HK-2 (cell line): Measurements from ENCODE around the gene NTNG2.

Experiments
- DNase-seq: peaks from one replicate; pipeline ENCODE4 v3.0.0-alpha.2; 2018; ENCODE audit not compliant: unreplicated experiment

NTNG2 gene

DNA sequence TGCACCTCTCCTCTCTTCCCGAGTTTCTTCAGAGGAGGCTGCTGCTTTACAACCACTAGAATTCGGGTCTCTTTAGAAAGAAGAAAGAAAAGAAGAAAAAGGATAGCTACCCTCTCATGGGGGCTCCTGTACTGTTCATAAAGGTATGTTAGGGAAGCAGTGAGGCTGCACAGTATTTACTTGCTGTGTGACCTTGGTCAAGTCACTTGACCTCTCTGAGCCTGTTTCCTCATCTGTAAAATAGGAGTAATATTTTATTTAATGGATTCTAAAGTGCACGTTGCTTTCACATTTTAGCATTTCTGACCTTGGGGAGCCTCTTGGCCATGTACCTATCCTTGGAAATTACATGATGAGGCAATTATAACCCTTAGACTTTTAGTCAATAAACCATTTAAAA, 104.2 kb downstream of the NTNG2 start:
- DNase-seq: no peak

GRCh38 chr9:132267660-132268059, 105.8 kb downstream of the NTNG2 start:
- no peak for DNase-seq

GRCh38 chr9:132268725-132269352, 107.0 kb downstream of the NTNG2 start:
- DNase-seq: peak; percentile 33

- peak; percentile 33 for DNase-seq
These were observed 108.1 kb downstream of the NTNG2 start for GRCh38 chr9:132269704-132270516.

DNA sequence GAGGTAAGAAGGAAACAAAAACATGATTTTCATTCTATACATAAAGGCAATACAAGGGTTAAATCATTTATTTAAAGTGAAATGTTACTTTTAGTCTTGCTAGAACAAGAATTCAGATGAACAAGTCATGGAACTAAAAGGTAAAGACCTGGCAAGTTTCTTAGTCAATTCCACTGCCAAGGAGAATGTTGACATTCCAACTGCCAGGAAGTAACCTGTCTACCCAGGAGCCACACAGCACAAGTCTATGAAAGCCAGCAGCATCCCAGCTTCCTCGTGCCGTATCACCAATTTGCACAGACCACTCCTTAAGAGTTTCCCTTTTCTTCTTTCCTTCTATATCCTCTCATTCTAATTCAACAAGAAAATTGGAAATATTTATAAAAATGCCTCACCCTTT, 113.0 kb downstream of the NTNG2 start:
- DNase-seq: no peak

DNA sequence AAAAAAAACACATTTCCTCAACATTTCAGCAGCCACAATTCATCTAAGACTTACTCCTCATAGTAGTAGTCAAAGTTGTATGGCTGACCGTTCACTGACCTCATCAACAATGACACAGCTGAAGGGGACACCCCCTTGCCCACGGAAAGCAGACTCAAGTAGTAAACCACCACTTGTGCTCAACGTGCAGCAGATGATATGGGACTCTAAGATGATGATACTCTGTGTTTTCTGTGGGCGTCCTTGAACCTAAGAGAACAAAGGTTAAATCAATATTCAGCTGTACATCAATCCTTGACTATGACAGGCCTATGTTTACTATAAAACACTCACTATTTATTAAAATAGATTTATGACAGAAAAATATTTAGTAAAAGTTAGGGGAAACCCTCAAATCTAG, 121.3 kb downstream of the NTNG2 start:
- DNase-seq: no peak

GRCh38 chr9:132283863-132284262, 122.0 kb downstream of the NTNG2 start:
- DNase-seq: peak; percentile 15

DNA sequence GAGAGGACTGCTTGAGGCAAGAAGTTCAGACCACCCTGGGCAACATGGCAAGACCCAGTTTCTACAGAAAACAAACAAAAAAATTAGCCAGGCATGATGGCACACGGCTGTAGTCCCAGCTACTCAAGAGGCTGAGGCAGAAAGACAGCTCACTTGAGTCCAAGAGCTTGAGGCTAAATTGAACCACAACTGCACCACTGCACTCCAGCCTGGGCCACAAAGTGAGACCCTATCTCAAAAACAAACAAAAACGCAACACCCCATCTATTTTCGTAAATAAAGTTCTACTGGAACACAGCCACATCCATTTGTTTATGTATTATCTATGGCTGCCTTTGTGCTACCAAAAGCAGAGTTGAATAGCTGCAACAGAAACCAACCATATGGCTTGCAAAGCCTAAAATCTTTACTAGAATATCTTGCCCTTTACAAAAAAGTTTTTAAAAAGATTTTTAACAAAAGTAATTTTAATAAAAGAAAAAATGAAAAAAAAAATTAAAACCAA, 125.5 kb downstream of the NTNG2 start:
- DNase-seq: no peak

DNA sequence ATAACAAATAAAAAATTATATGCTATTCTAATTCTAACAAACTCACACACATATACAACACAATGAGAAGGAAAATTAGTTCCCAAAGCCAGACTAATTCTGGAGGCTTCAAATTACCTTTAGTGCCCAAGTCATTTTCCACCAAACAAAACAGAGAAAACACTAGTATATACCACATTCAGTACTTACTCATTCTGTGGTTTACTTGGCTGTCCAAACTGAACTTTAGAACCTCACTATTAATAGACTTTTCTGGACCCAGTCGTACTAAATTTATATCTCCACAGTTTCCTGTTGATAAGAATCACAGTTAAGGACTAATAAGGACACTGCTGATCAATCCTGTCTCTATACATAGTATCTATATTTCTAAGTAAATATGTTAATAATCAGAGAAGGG, 126.5 kb downstream of the NTNG2 start:
- DNase-seq: no peak

DNA sequence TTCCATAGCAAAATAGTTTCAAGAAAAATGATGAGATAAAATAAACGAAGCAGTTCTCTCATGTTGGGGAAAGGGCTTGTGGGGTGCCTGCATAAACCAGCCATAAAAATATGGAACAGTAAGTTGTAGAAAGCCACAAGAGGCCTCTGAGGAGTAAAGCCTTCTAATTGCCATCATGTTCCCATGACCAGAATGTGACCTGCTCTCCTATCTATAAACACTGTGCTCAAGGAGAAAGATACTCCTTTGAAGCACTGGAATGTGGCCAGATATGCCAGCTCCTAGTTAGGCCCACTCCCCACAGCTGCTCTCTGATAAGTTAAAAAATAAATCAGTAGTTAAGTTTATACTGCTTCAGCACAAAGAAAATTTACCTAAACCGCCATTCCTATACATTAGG, 127.1 kb downstream of the NTNG2 start:
- DNase-seq: no peak

- DNase-seq: no peak
These were observed 131.4 kb downstream of the NTNG2 start for GRCh38 chr9:132293145-132293721.
